Stomach (tissue), 9 donors: ENCODE measurements around the gene OR10C1. TPM values are rescaled to one million over a fixed set of nuclear protein-coding genes. Genes with fewer than 3 reads are reported as not detected.

Experiments
- DNase-seq, 2 donors: peaks; one replicate each; pipeline versions ENCODE4 v3.0.0 to v3.0.0-alpha.2; 2013 to 2019
- H3K27ac ChIP-seq, 5 donors: fragments of 200-600 bp in 4 of 5; sonication (generic) in 4 of 5; one replicate each; pipeline ENCODE4 v1.5.1; 2013 to 2019; ENCODE audit warnings: mild to moderate bottlenecking in 1 of 5, moderate library complexity in 1 of 5
- H3K27me3 ChIP-seq, 3 donors: fragments of 200-600 bp; sonication (generic); one replicate each; pipeline ENCODE4 v1.5.1; 2017 to 2019; ENCODE audit warnings: mixed run types in 1 of 3
- H3K36me3 ChIP-seq, 4 donors: fragments of 200-600 bp; sonication (generic); 1 replicate in 3 of 4; 2 replicates in 1 of 4; pipeline ENCODE4 v1.5.1; 2016 to 2019
- H3K4me1 ChIP-seq, 4 donors: fragments of 200-600 bp; sonication (generic); one replicate each; pipeline ENCODE4 v1.5.1; 2016 to 2019
- H3K4me3 ChIP-seq, 4 donors: fragments of 200-600 bp; sonication (generic) in 3 of 4; one replicate each; pipeline ENCODE4 v1.5.1; 2016 to 2019; ENCODE audit warnings: mild to moderate bottlenecking in 1 of 4
- H3K9me3 ChIP-seq, 4 donors: fragments of 200-600 bp; sonication (generic); one replicate each; pipeline ENCODE4 v1.5.1; 2016 to 2019
- CTCF ChIP-seq, 7 experiments: fragments of 450-650 bp in 4 of 7; fragments of 200-600 bp in 3 of 7; sonication (generic) in 3 of 7; IDR thresholded peaks; one replicate each; pipeline ENCODE4 v1.5.1; 2016 to 2019; ENCODE audit warnings: antibody characterized with exemption in 7 of 7, control low read depth in 2 of 7, mild to moderate bottlenecking in 1 of 7
- EP300 ChIP-seq: sonication (generic); formaldehyde crosslinking; IDR thresholded peaks from one replicate; pipeline ENCODE4 v1.6.1; 2017; ENCODE audit warnings: antibody characterized with exemption
- POLR2A ChIP-seq, 4 donors: fragments of 450-650 bp; IDR thresholded peaks; one replicate each; pipeline ENCODE4 v1.6.1; 2016; ENCODE audit warnings: antibody characterized with exemption in 4 of 4, control low read depth in 2 of 4, mild to moderate bottlenecking in 1 of 4, moderate library complexity in 1 of 4
- POLR2AphosphoS5 ChIP-seq, 3 donors: sonication (generic); formaldehyde crosslinking; IDR thresholded peaks; one replicate each; pipeline ENCODE4 v1.6.1; 2016; ENCODE audit warnings: antibody characterized with exemption in 3 of 3
- WGBS, 5 donors: extraction: QIAGEN DNeasy Blood & Tissue Kit in 3 of 5; methylation state at CpG; one replicate each; pipeline versions ENCODE4 v1.1.5 to v1.1.7; 2013 to 2018; 5-methylcytosine and 5-hydroxymethylcytosine counted together
- intact Hi-C: fragments of 100-400 bp; cut with DNase I; formaldehyde crosslinking; loops from one replicate; pipeline ENCODE4 v1.15.1; 2023; ENCODE audit warnings: low total_unique reads
- polyA plus RNA-seq, 3 donors: library from polyadenylated mRNA; stranded (reverse); fragments of 200-250 nt; gene quantifications; one replicate each; pipeline ENCODE4 v1.2.3, GENCODE V29; 2013
- total RNA-seq, 5 donors: library from RNA; depleted of rRNA; stranded (reverse); fragments of >200 nt; gene quantifications; one replicate each; pipeline versions ENCODE4 v1.1.0 to v1.2.3, GENCODE V29; 2014 to 2016
- donor health status: healthy with polysubstance abuse.
- donor health status: Bipolar disorder and iron deficiency.
- donor health status: healthy.

Gene OR10C1
- total and polyA plus RNA-seq, 8 donors = not detected

- no peak within 1 kb of the TSS for H3K27ac ChIP-seq
- intact Hi-C loops = no loop called here
- H3K27me3 ChIP-seq = no peaks in the 10 kb centered on the region
- no peak within 1 kb of the TSS for H3K4me3 ChIP-seq
- TF ChIP-seq EP300 (no peak), POLR2A (IDR thresholded peaks at IDR 0.05) (no peak), POLR2AphosphoS5 (IDR thresholded peaks at IDR 0.05) (no peak), CTCF (IDR thresholded peaks at IDR 0.05) (no peak)
- peaks cover 0 to 8% (median 0%) of the 10 kb centered on the region in 4 donors for H3K9me3 ChIP-seq
- H3K4me1 ChIP-seq = no peaks in the 10 kb centered on the region
- peak in 1 of 2 donors; percentile 3 for DNase-seq
- H3K36me3 ChIP-seq = no peaks in the 10 kb centered on the region
Measured at GRCh38 chr6:29414588-29414987, 24.5 kb upstream of the OR10C1 start, which contains the start of gene OR12D1. Gene OR12D1 (plus strand): TSS chr6:29414928.

GRCh38 chr6:29419516-29419915, 19.6 kb upstream of the OR10C1 start:
- intact Hi-C loops = no loop called here
- H3K27me3 ChIP-seq = no peaks in the 10 kb centered on the region
- H3K9me3 ChIP-seq = peaks cover 0 to 6% (median 2%) of the 10 kb centered on the region in 4 donors
- H3K27ac ChIP-seq = no peak overlapping the region
- WGBS, 5 donors = 69 to 83% (median 78%) methylated on average over 3 of the region's 3 CpGs
- no peak overlapping the region for H3K4me3 ChIP-seq
- DNase-seq = no peak
- no peaks in the 10 kb centered on the region for H3K4me1 ChIP-seq
- TF ChIP-seq POLR2A (IDR thresholded peaks at IDR 0.05) = no peak
- TF ChIP-seq CTCF (IDR thresholded peaks at IDR 0.05) = no peak
- no peak for TF ChIP-seq EP300
- TF ChIP-seq POLR2AphosphoS5 (IDR thresholded peaks at IDR 0.05) = no peak
- H3K36me3 ChIP-seq = no peaks in the 10 kb centered on the region

- Histone ChIP-seq H3K9me3 (peaks cover 0 to 9% (median 3%) of the 10 kb centered on the region in 4 donors), H3K4me3 (no peak overlapping the region), H3K4me1 (no peaks in the 10 kb centered on the region), H3K27me3 (peaks cover 0 to 14% (median 0%) of the 10 kb centered on the region in 3 donors), H3K36me3 (no peaks in the 10 kb centered on the region), H3K27ac (no peak overlapping the region)
- no peak for TF ChIP-seq EP300
- TF ChIP-seq POLR2AphosphoS5 (IDR thresholded peaks at IDR 0.05) = no peak
- DNase-seq = no peak
- intact Hi-C loops = no loop called here
- 84 to 96% (median 93%) methylated on average over 2 of the region's 2 CpGs for WGBS, 5 donors
Measured at GRCh38 chr6:29424168-29424567, 14.9 kb upstream of the OR10C1 start.

- Histone ChIP-seq H3K9me3 (peaks cover 0 to 9% (median 3%) of the 10 kb centered on the region in 4 donors), H3K4me3 (no peak overlapping the region), H3K36me3 (no peaks in the 10 kb centered on the region), H3K4me1 (no peaks in the 10 kb centered on the region), H3K27ac (no peak overlapping the region), H3K27me3 (peaks cover 0 to 14% (median 0%) of the 10 kb centered on the region in 3 donors)
- intact Hi-C loops = no loop called here
- no peak for DNase-seq
- no peak for TF ChIP-seq EP300
- TF ChIP-seq CTCF (IDR thresholded peaks at IDR 0.05) = no peak
- no peak for TF ChIP-seq POLR2AphosphoS5 (IDR thresholded peaks at IDR 0.05)
- TF ChIP-seq POLR2A (IDR thresholded peaks at IDR 0.05) = no peak
- 25 to 35% (median 29%) methylated on average over 2 of the region's 2 CpGs for WGBS, 5 donors
Measured at GRCh38 chr6:29424575-29424974, 14.5 kb upstream of the OR10C1 start.

- peaks cover 0 to 9% (median 3%) of the 10 kb centered on the region in 4 donors for H3K9me3 ChIP-seq
- TF ChIP-seq POLR2AphosphoS5 (IDR thresholded peaks at IDR 0.05) (no peak), EP300 (no peak), POLR2A (IDR thresholded peaks at IDR 0.05) (no peak), CTCF (IDR thresholded peaks at IDR 0.05) (no peak)
- H3K27me3 ChIP-seq = peaks cover 0 to 14% (median 0%) of the 10 kb centered on the region in 3 donors
- no peaks in the 10 kb centered on the region for H3K4me1 ChIP-seq
- DNase-seq = no peak
- intact Hi-C loops = no loop called here
- H3K4me3 ChIP-seq = no peak overlapping the region
- H3K27ac ChIP-seq = no peak overlapping the region
- no peaks in the 10 kb centered on the region for H3K36me3 ChIP-seq
- 36 to 58% (median 38%) methylated on average over 1 of the region's 1 CpG for WGBS, 5 donors
Measured at GRCh38 chr6:29425075-29425474, 14.0 kb upstream of the OR10C1 start.
